Subcutaneous abdominal adipose tissue (tissue), 5 donors: ENCODE results near the gene VAV2.

Experiments
- H3K27ac ChIP-seq: one replicate; pipeline ENCODE4 v1.7.0; 2013; ENCODE audit warnings: low read depth, mild to moderate bottlenecking, inconsistent platforms, low read length, moderate library complexity
- H3K27me3 ChIP-seq, 5 donors: one replicate each; pipeline ENCODE4 v1.7.0; 2013; ENCODE audit warnings: low read length in 5 of 5, inconsistent platforms in 1 of 5; ENCODE audit not compliant: control insufficient read depth in 5 of 5, insufficient read depth in 4 of 5
- H3K36me3 ChIP-seq, 5 donors: one replicate each; pipeline ENCODE4 v1.7.0; 2013; ENCODE audit warnings: low read length in 5 of 5; ENCODE audit not compliant: control insufficient read depth in 5 of 5, insufficient read depth in 5 of 5
- H3K4me1 ChIP-seq, 5 donors: one replicate each; pipeline ENCODE4 v1.7.0; 2013; ENCODE audit warnings: low read length in 5 of 5, mild to moderate bottlenecking in 3 of 5, moderate library complexity in 1 of 5; ENCODE audit not compliant: control insufficient read depth in 5 of 5, insufficient read depth in 5 of 5
- H3K4me3 ChIP-seq, 5 donors: one replicate each; pipeline ENCODE4 v1.7.0; 2013; ENCODE audit warnings: low read length in 5 of 5, low read depth in 1 of 5
- H3K9ac ChIP-seq, 5 donors: one replicate each; pipeline ENCODE4 v1.7.0; 2013; ENCODE audit warnings: low read length in 5 of 5, mild to moderate bottlenecking in 4 of 5, moderate library complexity in 3 of 5
- H3K9me3 ChIP-seq, 5 donors: one replicate each; pipeline ENCODE4 v1.7.0; 2013; ENCODE audit warnings: low read length in 5 of 5; ENCODE audit not compliant: control insufficient read depth in 5 of 5
- donor health status: healthy.
- donor health status: healthy.
- donor health status: healthy.
- donor health status: healthy.
- donor health status: healthy.

The VAV2 gene

DNA sequence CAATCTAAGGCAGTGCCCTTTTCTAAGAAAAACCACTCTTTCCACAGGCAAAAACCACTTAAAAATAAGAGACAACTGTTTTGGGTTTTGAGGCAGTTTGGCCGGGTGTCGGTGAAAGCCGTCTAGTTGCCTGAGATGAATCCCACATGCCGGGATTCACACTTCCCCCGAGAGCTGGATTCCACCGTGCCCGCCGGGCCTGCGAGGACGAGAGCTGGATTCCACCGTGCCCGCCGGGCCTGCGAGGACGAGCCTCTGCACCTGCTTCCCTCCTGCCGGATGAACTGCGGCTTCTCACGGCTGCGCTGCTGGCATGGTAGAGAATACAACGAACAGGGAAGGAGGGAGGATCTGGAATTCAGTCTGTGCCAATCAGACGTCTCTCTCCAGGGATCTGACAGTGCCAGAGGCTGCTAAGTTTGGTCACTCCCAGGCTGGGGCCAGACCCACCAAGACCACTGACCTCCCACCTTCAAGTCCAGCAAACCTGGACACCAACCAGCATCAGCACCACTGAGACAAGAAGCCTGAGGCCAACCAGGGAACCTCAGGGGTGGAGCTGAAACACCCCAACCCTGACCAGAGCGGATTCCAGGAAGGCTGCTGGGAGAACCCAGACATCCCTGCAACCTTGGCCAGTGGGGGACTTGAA, 23.0 kb downstream of the VAV2 start:
- Histone ChIP-seq H3K27me3 (no peaks in the 10 kb centered on the region), H3K9ac (no peak overlapping the region), H3K27ac (no peak overlapping the region), H3K9me3 (peaks cover 0 to 3% (median 0%) of the 10 kb centered on the region in 5 donors), H3K4me1 (peaks cover 0 to 13% (median 0%) of the 10 kb centered on the region in 5 donors), H3K4me3 (no peak overlapping the region), H3K36me3 (no peaks in the 10 kb centered on the region)

DNA sequence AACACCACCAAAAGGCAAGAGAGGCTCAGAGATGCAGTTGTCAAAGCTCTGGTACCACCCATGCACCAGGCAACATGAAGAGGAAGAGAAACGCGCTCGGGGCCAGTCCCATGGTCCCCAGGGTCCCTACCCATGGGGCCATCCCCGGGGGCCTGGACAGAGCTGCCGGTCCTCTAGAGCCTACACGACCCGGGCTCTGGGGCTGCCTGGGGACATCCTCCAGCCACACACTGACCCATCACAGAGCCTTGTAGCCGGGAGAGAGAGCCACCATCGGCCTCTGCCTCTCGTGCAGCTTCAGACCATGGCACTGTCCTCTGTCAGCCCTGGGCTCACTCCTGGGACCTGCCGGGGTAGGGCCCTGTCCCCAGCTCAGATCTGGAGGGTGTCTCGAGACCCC, 23.7 kb downstream of the VAV2 start:
- H3K4me3 ChIP-seq = no peak overlapping the region
- H3K36me3 ChIP-seq = no peaks in the 10 kb centered on the region
- no peak overlapping the region for H3K9ac ChIP-seq
- no peaks in the 10 kb centered on the region for H3K27me3 ChIP-seq
- H3K9me3 ChIP-seq = peaks cover 0 to 3% (median 0%) of the 10 kb centered on the region in 5 donors
- peaks cover 0 to 7% (median 0%) of the 10 kb centered on the region in 5 donors for H3K4me1 ChIP-seq
- no peak overlapping the region for H3K27ac ChIP-seq

DNA sequence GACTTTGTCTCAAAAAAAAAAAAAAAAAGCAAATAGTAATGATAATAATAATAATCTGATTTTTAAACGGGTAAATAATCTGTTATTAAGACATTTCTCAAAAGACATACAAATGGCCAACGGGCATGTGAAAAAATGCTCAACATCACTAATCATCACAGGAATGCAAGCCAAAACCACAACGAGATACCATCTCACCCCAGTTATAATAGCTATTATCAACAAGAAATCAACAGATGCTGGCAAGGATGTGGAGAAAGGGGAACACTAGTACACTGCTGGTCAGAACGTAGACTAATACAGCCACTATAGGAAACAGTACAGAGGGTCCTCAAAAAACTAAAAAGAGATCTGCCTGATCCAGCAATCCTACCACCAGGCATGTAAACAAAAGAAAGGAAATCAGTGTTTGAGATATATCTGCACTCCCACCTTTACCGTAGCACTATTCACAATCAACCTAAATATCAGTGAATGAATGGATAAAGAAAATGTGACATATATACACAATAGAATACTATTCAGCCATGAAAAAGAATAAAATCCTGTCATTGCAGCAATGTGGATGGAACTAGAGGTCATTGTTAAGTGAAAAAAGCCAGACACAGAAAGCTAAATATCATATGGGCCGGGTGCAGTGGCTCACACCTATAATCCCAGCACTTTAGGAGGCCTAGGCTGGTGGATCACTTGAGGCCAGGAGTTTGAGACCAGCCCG, 24.9 kb downstream of the VAV2 start:
- Histone ChIP-seq H3K4me1 (peaks cover 0 to 9% (median 0%) of the 10 kb centered on the region in 5 donors), H3K4me3 (no peak overlapping the region), H3K27me3 (no peaks in the 10 kb centered on the region), H3K36me3 (no peaks in the 10 kb centered on the region), H3K9me3 (peaks cover 0 to 3% (median 0%) of the 10 kb centered on the region in 5 donors), H3K9ac (no peak overlapping the region), H3K27ac (no peak overlapping the region)

DNA sequence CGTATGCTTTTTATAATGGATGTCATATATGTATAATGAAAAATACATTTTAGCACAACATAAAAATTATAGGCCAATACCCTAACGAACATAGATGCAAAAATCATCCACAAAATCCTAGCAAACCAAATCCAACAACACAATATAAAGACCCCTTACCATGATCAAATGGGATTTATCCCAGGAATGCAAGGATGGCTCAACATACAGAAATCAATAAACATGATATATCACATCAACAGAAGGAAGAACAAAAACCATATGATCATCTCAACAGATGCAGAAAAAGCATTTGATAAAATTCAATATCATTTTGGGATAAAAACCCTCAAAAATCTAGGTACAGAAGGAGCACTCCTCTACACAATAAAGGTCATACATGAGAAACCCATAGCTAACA, 27.7 kb downstream of the VAV2 start:
- H3K4me3 ChIP-seq = no peak overlapping the region
- no peak overlapping the region for H3K9ac ChIP-seq
- H3K4me1 ChIP-seq = peaks cover 0 to 31% (median 24%) of the 10 kb centered on the region in 5 donors
- peaks cover 0 to 3% (median 0%) of the 10 kb centered on the region in 5 donors for H3K9me3 ChIP-seq
- H3K36me3 ChIP-seq = no peaks in the 10 kb centered on the region
- peaks cover 0 to 2% (median 0%) of the 10 kb centered on the region in 5 donors for H3K27me3 ChIP-seq
- H3K27ac ChIP-seq = no peak overlapping the region

- Histone ChIP-seq H3K27me3 (peaks cover 0 to 2% (median 0%) of the 10 kb centered on the region in 5 donors), H3K4me1 (peaks cover 2 to 34% (median 30%) of the 10 kb centered on the region in 5 donors), H3K9ac (no peak overlapping the region), H3K9me3 (peaks cover 0 to 3% (median 0%) of the 10 kb centered on the region in 5 donors), H3K4me3 (no peak overlapping the region), H3K36me3 (no peaks in the 10 kb centered on the region), H3K27ac (no peak overlapping the region)
These were observed 29.0 kb downstream of the VAV2 start for GRCh38 chr9:133963166-133963565.

DNA sequence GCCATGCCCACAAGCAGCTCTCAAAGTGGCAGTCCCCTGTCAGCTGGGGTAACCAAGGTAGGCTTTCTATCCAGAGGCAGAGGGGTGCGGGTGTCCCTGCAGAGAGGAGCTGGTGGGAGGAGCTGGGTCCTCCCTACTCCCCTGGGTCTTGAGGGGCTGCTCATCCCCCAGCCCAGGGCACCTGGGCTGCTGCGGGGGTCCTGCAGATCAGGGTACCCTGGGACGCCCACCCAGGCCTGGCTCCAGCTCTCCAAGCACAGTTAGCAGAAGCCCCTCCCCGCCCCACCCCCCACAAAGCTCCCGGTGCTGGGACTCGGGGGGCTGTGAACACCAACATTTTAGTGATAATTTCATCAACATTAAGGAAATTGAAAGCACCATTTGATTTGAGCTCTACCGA, 29.8 kb downstream of the VAV2 start:
- Histone ChIP-seq H3K36me3 (no peaks in the 10 kb centered on the region), H3K9me3 (peaks cover 0 to 3% (median 0%) of the 10 kb centered on the region in 5 donors), H3K4me3 (no peak overlapping the region), H3K27me3 (peaks cover 0 to 2% (median 0%) of the 10 kb centered on the region in 5 donors), H3K27ac (no peak overlapping the region), H3K9ac (no peak overlapping the region), H3K4me1 (peaks cover 2 to 37% (median 33%) of the 10 kb centered on the region in 5 donors)

DNA sequence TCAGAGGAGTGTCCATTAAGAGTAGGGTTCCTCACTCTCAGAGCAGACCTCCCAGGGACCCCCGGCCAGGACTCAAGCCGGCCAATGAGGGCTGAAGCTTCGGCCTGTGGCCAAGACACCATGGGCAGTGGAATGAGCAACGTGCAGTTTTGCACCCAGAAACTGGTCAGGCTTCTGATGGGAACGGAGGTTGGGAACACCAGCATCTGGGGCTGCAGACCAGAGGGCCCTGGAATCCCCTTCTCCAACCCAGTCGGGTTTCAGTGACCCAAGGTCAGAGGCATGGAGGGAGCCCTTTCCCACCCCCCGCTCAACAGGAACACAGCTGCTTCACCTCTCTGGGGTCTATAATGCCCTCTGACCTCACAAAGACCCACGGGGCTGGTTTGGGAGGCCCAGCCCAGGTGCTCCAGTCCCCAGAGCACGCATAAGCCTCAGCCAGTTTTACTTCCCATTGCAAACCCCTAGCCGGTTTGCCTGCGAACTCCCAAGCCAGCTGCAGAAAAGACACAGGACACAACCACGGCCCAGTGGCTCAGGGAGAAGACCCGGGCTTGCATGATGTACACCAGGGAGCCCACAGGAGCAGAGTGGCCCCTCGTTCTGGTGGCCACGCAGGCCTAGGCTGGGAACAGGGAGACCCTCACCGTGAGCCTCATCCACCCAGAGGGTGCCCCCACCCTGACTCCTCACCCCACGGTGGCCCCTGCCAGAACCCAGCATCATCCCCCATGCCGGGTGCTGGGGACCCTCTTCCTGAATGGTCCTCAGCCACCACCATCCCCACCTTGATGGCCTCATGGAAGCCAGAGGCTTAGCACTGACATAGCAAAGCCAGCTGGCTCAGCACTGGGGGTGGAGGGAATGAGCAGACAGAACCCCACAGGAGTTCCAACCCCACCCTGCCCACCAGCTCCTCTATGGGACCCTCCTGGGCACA, 30.6 kb downstream of the VAV2 start:
- H3K36me3 ChIP-seq = no peaks in the 10 kb centered on the region
- no peak overlapping the region for H3K9ac ChIP-seq
- H3K9me3 ChIP-seq = peaks cover 0 to 3% (median 0%) of the 10 kb centered on the region in 5 donors
- peaks cover 0 to 5% (median 0%) of the 10 kb centered on the region in 5 donors for H3K27me3 ChIP-seq
- H3K4me3 ChIP-seq = no peak overlapping the region
- no peak overlapping the region for H3K27ac ChIP-seq
- H3K4me1 ChIP-seq = peaks cover 2 to 45% (median 41%) of the 10 kb centered on the region in 5 donors

GRCh38 chr9:133960568-133961129, 31.5 kb downstream of the VAV2 start:
- H3K9ac ChIP-seq = no peak overlapping the region
- peaks cover 0 to 7% (median 3%) of the 10 kb centered on the region in 5 donors for H3K27me3 ChIP-seq
- peaks cover 2 to 54% (median 50%) of the 10 kb centered on the region in 5 donors for H3K4me1 ChIP-seq
- H3K4me3 ChIP-seq = no peak overlapping the region
- no peak overlapping the region for H3K27ac ChIP-seq
- H3K9me3 ChIP-seq = peaks cover 0 to 3% (median 0%) of the 10 kb centered on the region in 5 donors
- no peaks in the 10 kb centered on the region for H3K36me3 ChIP-seq

- Histone ChIP-seq H3K4me3 (no peak overlapping the region), H3K36me3 (no peaks in the 10 kb centered on the region), H3K27me3 (peaks cover 0 to 7% (median 3%) of the 10 kb centered on the region in 5 donors), H3K27ac (no peak overlapping the region), H3K9ac (no peak overlapping the region), H3K4me1 (peaks cover 2 to 55% (median 50%) of the 10 kb centered on the region in 5 donors), H3K9me3 (peaks cover 0 to 3% (median 0%) of the 10 kb centered on the region in 5 donors)
These were observed 32.1 kb downstream of the VAV2 start for GRCh38 chr9:133959966-133960567.
